GM12874 (cell line): ENCODE results near the gene NAA38.

Experiments
- TF ChIP-seq, protein P1 (sequence below): IDR thresholded peaks from 2 replicates; pipeline ENCODE4 v1.5.1; 2011; ENCODE audit warnings: low read depth, mild to moderate bottlenecking, control low read depth, low read length, moderate library complexity; ENCODE audit not compliant: insufficient read depth

NAA38 gene

DNA sequence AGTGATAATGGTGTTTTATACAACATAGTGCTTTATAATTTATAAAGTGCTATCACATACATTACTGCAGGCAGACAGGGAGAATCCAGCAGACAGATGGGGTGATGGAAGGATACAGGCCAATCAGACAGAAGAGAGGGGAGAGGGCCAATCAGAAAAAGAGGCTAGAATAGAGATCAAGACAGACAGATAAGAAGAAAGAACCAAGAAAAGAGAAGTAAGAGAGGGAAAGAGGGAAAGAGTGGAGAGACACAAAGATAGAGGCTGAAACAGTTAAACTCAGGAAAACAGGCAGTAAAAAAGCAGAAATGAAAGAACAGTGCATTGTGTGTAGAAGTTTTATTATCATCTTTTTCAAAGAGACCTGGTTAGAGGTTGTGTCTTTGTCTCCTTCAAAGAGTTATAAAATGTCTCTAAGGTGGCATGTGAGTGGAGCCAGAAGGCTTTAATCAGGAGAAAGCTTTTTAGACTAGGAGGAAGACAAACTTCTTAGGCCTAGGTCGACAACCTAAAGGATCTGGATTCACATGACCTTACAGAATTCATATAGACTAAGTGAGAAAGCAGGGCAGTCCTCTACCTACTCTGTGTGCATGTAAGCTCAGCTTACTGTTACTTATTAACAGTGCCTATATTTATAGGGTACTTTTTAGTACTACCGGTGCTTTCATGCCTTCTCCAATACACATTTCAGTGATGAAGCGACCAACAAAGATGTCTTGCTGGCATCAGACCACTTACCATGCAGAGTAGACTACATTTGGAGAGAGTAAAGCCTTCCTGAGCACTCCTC lies 22.9 kb upstream of the NAA38 start:
- TF ChIP-seq, protein P1, sequence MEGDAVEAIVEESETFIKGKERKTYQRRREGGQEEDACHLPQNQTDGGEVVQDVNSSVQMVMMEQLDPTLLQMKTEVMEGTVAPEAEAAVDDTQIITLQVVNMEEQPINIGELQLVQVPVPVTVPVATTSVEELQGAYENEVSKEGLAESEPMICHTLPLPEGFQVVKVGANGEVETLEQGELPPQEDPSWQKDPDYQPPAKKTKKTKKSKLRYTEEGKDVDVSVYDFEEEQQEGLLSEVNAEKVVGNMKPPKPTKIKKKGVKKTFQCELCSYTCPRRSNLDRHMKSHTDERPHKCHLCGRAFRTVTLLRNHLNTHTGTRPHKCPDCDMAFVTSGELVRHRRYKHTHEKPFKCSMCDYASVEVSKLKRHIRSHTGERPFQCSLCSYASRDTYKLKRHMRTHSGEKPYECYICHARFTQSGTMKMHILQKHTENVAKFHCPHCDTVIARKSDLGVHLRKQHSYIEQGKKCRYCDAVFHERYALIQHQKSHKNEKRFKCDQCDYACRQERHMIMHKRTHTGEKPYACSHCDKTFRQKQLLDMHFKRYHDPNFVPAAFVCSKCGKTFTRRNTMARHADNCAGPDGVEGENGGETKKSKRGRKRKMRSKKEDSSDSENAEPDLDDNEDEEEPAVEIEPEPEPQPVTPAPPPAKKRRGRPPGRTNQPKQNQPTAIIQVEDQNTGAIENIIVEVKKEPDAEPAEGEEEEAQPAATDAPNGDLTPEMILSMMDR: no peak

DNA sequence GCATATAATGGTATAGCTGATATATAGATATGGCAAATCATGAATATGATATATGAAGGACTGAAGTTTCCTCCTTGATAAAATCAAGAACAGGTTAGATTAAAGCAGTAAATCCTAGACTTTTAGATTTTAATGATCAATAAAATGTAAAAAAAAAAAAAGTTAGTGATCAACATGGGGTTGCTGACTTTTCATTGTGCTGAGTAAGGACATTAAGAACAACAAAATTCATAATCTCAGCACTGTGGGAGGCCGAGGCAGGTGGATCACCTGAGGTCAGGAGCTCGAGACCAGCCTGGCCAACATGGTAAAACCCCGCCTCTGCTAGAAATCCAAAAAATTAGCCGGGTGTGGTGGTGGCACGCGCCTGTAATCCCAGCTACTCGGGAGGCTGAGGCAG lies 20.9 kb upstream of the NAA38 start:
- TF ChIP-seq, protein P1: no peak

DNA sequence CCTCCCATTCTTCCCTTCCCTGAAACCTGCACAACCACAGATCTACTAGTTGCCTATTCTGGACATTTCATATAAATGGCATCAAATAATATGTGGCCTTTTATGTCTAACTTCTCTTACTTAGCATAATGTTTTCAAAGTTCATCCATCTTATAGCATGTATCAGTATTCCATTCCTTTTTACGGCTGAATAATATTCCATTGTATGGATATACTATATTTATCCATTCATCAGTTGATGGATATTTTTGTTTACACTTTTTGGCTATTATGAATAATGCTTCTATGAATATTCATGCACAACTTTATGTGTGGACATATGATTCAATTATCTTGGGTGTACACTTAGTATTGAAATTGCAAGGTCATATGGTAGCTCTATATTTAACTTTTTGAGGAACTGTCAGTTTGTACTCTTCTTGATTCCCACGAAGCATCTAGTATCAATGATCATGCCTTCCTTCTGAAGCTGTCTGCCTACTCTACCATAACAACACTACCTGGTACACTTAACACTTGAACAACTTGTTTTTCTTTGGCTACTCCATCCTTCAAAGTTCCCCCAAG lies 18.5 kb upstream of the NAA38 start:
- TF ChIP-seq, protein P1: no peak

DNA sequence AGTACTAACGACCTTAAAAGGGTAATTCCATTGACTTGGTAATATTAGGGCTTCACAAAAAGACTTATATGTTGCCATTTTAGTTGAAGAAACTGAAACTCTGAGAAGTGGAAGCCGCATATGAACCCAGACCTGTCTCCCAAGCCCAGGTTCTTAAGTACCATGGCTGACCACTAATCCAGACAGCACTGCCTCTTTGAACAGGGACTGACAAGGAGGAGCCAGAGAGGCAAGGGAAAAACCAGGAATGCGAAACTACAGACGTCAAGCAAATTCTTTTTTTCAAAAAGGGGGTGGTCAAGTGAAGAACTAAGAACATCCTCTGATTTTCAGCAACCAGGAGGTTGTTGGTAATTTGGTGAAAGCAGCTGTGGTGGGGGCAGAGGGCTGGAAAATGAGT lies 15.7 kb upstream of the NAA38 start:
- TF ChIP-seq, protein P1: no peak

DNA sequence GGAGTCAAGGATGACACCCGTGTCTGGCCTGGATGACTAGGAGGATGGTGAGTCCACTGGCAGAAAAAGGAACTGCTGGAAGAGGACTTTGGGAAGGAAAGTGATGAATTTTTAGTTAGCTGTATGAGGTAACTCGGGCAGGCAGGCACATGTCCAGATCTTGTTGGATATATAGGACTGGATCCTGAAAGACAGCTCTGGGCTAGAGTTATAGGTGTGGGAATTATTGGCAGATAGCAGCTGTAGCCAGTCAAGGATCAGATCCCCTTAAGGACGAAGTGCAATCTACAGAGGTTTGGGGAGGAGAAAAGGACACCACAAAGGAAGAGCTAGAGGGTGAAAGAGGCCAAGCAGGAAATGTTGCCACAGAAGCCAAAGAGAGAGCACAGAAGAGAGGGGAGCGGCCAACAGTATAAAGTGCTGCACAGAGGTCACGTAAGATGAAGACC lies 10.5 kb upstream of the NAA38 start:
- TF ChIP-seq, protein P1: no peak

DNA sequence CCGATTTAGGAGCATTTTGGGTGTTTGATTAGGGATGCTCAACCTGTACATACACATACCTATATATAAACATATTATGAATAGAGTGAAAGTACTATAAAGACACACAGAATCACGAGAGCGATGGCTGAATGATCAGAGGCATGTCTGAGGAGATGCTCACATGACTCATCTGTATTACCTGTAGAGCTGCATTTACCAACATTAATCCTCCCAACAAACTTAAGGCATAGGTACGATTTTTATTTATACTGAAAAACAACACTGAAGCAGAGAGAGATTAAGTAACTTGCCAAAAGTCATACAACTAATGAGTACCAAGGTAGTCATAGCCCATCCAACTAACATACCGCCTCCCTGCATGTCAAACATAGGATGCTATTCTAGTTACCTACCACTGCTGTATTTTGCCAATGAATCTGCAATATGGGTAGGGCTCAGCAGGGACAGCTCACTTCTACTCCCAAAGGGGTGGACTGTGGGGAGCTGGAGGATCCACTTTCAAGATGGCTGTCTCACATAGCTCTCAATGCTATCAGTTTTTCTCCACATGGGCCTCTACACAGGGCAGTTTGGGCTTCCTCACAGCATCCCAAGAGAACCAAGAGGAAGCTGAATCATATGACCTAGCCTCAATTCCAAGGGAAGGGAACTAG lies 7.8 kb upstream of the NAA38 start:
- TF ChIP-seq, protein P1: no peak

DNA sequence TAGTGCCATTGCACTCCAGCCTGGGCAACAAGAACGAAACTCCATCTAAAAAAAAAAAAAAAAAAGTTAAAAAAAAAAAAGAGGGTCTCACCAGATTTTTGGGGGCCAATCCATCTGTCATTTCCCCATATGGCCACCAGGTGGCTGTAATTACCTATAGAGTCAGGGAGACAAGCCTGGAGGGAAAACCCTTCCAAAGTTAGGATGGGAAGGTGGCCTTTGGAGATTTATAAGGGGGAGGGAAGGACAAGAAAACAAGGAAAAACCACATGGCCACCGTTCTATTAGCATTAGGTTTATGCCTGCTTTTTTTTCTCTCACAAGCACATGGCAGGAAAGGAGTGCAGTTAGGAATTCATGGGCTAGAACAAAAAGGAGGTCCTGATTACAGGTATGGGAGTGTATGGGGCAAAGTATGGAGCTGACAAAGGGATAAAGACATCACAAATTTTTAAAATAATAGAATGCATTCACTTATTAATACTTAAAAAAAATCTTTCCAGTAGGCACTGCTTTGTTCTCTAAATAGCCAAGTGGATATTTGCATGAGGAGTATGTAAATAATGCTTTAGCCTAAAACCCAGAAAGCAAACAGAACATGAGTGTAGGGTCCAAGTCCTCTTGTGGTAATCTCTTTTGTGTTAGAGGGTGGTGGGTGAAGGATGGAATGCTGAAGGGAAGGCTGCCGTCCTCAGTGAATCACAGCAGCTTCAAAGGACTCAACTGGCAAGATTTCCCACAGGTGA lies 5.5 kb upstream of the NAA38 start:
- TF ChIP-seq, protein P1: peak; percentile 60
